Measurements from ENCODE around the gene FAM110A.
"Not testable (repeated sequence)": the region's sequence is repeated elsewhere in the genome, so short reads cannot be mapped to it uniquely, and the experiment has no call there.

FAM110A gene

DNA sequence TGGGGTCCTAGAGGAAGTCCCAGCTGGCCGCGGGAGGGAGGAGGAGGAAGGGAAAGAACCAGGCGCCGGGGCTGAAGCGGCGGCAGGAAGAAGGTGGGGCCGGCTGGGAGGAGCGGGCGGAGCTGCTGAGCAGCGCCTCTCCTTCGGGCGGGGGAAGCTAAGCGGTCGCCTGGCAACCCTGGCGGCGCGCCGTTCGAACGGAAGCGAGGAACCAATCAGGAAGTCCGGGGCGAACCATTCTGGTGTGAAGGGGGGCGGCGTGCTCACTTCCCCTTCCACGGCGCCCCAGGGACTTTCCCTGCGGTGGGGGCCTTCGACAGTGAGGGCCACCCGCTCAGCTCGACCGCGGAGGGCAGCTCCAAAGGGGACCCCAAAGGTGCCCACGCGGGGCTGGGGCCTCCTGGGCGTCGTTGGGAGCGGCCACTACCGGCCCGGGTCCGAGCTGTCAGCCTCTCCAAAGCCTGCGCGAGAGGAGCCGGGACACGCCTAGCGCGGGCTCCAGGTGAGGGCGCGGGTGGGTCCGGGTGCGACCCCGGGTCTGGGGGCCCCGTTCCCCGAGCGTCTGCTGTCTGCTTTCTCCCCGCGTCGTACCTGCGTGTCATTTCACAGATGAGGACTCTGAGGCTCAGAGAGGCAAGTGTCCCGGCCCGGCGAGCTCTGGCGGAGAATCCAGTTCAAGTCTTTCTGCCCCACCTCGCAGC lies at the start of gene FAM110A:
Gene FAM110A (plus strand): TSS at position 266 of the 701 bp plus-strand sequence. CDS start 11,090 bp downstream, outside the sequence.
- peak; percentile 93 for DNase-seq (ENCODE audit: low read depth)

DNA sequence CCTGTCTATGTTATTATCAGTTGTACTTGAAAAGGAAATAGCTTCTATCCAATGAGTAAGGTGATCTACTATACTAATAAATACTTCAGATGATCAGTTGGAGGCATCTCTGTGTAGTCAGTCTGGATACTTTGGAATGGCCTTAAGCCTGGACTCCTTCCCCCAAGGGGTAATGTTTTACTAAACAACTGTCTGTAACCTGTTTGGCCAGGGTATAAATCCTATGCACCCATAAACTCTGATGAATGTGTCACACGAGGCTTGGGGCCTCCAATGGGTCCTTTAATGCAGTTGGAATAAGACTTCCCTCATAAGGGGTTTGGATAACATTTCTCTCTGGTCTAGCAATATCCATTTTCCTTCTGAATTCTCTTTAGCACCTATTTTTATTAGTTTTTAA lies 45.7 kb upstream of the FAM110A start:
- no peak for DNase-seq (ENCODE audit: low read depth)

DNA sequence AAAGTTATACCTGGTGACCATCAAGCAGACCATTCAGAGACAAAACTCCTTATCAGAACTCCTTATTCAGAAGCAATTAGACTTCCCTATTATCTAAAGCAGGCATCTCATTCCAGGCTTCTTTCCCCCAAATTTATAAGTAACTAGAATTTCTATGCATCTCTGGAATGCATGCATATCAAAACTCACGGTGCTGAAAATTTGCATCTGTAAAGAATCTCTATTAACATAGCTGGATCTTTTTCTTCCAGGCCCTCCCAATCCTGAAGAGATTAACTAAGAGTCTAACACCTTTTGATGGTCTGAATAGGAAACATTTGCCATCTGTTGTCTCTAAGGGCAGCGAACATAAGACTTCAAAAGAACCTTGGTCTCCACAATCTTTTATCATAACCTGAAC lies 42.5 kb upstream of the FAM110A start:
- no peak for DNase-seq (ENCODE audit: low read depth)

DNA sequence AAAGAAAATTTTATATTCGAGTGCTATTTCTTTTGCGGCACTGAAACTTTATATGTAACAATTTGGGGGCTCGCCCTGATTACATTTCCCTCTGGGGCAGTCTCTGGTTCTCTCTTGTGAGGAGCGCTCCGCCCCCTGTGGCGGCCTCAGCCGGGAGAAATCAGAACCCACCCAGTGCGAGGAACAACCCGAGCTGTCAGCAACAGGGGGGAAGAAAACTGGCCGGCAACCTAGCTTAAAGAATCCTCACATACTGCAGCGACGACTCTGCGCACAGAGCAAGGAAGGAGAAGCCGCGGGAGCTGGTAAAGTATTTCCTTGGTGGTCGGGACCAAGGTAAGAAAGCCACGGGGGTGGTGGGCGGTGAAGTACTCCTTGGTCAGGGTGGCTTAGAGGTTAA lies 41.3 kb upstream of the FAM110A start:
- no peak for DNase-seq (ENCODE audit: low read depth)

DNA sequence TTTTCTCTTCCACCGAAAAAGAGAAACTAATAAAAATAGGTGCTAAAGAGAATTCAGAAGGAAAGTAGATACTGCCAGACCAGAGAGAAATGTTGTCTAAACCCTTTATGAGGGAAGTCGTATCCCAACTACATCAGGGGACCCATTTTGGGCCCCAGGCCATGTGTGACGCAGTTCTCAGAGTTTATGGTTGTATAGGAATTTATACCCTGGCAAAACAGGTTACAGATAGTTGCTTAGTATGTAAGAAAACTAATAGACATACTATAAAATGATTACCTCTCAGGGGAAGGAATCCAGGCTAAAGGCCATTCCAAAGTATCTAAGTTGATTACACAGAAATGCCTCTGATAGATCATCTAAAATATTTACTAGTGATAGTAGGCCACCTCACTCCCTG lies 36.6 kb upstream of the FAM110A start:
- DNase-seq (ENCODE audit: low read depth) = no peak

DNA sequence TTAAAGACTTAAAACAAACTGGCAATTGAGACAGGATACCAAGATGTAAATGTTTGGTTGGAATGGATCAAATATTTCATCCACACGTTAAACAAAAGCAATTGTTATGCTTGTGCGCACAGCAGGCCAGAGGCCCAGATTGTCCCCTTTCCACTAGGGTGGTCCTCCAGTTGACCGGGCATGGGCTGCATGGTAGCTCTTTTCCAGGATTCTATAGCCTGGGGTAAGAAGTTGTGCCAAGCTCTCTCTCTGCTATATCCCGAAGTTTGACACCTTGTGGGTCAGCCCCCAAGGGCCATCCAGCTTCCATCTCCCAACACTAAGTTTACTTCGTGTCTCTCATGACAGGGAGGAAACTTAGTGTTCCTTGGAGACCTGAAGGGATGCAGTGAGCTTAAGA lies 34.8 kb upstream of the FAM110A start:
- DNase-seq (ENCODE audit: low read depth) = not testable (repeated sequence)

DNA sequence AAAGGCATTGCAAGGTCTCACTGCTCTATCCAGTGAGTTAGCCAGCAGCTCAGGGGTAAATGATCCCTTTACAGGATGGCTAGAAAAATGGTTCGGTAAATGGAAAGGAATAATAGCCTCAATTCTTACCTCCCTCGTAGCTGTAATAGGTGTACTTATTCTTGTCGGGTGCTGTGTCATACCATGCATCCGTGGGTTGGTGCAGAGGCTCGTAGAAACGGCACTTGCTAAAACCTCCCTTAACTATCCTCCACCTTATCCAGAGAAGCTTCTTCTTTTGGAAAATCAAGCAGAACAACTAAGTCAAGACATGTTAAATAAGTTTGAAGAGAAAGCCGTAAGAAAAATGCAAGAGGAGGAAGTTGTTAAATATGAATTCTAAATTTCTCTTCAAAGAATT lies 33.5 kb upstream of the FAM110A start:
- not testable (repeated sequence) for DNase-seq (ENCODE audit: low read depth)

DNA sequence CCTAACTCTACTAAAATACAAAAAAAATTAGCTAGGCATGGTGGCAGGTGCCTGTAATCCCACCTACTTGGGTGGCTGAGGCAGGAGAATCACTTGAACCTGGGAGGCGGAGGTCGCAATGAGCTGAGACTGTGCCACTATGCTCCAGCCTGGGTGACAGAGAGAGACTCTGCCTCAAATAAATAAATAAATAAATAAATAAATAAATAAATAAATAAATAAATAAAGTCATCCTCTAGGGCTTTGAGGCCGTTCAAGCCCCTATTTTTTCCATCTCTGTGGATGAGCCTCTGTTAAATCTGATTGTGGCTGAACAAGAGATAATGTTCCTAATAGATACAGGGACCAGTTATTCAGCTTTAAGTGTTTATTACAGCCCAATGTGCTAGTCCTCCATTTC lies 31.8 kb upstream of the FAM110A start:
- DNase-seq (ENCODE audit: low read depth) = no peak

DNA sequence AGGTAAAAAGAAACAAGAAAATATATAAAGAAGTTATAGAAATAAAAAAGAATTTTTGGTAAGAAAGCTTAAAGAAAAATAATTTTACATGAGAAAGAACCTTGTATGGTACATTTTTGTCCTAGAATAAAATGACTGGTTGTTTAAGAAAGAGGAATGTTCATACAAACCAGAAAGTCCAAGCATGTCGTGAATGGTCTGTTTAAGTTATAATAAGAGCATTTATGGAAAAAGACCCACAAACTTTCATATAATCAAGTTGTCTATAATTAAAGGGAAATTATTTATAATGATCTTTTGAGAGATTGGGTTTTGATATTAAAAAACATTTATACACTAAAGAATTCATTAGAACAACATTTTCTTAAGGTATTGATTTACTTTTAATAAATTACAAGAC lies 27.8 kb upstream of the FAM110A start:
- DNase-seq (ENCODE audit: low read depth) = no peak

DNA sequence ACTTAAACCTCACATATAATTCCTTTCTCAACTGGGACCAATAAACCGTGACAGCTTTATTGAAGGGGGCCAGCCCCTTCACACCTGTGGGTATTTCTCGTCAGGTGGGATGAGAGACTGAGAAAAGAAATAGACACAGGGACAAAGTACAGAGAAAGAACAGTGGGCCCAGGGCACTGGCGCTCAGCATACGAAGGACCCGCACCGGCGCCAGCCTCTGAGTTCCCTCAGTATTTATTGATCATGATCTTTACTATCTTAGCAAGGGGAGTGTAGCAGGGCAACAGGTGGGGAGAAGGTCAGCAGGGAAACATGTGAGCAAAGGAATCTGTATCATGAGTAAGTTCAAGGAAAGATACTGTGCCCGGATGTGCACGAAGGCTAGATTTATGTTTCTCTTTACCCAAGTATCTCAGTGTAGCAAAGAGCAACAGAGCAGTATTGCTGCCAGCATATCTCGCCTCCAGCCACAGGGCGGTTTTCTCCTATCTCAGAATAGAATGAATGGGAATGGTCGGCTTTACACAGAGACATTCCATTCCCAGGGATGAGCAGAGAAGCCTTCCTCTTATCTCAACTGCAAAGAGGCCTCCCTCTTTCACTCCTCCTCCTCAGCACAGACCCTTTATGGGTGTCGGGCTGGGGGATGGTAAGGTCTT lies 21.6 kb upstream of the FAM110A start:
- not testable (repeated sequence) for DNase-seq (ENCODE audit: low read depth)

DNA sequence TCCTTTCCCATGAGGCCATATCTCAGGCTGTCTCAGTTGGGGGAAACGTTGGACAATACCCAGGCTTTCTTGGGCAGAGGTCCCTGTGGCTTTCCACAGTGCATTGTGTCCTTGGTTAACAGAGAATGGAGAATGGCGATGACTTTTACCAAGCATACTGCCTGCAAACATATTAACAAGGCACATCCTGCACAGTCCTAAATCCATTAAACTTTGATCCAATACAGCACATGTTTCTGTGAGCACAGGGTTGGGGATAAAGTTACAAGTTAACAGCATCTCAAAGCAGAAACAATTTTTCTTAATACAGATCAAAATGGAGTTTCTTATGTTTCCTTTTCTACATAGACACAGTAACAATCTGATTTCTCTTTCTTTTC lies 21.1 kb upstream of the FAM110A start:
- not testable (repeated sequence) for DNase-seq (ENCODE audit: low read depth)

DNA sequence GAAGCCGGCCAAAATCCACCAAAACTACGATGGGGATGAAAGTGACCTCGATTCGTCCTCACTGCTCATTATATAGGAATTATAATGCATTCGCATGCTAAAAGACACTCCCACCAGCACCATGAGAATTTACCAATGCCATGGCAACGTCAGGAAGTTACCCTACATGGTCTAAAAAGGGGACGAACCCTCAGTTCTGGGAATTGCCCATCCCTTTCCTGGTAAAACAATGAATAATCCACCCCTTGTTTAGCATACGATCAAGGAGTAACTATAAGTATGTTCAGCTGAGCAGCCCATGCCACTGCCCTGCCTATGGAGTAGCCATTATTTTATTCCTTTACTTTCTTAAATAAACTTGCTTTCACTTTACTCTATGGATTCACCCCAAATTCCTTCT lies 20.1 kb upstream of the FAM110A start:
- no peak for DNase-seq (ENCODE audit: low read depth)

DNA sequence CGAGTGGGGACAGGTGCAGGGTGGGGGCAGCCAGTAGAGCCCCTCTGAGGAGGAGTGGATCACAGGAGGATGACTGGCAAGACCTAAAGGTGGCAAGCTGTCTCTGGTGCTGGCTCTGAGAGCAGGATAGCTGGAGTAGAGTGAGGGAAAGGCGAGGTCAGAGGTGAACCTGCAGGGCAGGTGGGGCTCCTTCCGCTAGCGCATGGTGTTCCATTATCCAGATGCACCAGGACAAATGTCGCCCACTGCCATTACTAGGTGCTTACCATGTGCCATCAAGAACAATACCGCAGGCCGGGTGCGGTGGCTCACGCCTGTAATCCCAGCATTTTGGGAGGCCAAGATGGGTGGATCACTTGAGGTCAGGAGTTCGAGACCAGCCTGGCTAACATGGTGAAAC lies 18.3 kb upstream of the FAM110A start:
- DNase-seq (ENCODE audit: low read depth) = no peak

DNA sequence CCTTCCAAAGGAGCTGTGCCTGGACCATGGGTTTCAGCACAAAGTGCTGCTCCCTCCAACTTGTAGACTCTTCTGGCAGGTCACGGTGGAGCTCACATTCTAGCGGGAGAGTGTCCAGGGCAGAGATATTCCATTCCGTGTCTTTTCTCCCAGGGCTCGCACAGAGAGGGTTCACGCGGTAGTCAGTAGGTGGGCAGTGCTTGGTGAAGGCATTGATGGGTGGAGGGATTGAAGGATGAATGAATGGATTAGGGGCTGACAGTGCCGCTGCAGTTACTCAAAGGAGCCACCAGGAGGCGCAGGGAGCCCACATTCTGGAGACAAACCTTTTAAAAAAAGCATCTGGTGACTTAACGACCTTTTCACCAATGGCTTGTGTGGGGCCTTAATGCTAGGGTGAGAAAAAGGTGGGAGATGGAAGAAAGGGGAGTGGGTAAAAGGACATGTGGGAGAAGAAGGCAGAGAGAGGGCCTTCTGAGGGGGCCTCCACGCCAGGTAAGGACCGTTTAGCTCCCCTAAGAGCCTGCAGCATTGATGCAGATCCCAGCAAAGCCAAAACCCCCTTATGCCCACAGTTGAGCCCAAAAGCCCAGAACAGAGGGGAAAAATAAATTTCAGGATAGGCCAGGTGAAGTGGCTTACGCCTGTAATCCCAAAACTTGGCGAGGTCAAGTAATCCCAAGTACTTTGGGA lies 17.5 kb upstream of the FAM110A start:
- DNase-seq (ENCODE audit: low read depth) = peak; percentile 52

DNA sequence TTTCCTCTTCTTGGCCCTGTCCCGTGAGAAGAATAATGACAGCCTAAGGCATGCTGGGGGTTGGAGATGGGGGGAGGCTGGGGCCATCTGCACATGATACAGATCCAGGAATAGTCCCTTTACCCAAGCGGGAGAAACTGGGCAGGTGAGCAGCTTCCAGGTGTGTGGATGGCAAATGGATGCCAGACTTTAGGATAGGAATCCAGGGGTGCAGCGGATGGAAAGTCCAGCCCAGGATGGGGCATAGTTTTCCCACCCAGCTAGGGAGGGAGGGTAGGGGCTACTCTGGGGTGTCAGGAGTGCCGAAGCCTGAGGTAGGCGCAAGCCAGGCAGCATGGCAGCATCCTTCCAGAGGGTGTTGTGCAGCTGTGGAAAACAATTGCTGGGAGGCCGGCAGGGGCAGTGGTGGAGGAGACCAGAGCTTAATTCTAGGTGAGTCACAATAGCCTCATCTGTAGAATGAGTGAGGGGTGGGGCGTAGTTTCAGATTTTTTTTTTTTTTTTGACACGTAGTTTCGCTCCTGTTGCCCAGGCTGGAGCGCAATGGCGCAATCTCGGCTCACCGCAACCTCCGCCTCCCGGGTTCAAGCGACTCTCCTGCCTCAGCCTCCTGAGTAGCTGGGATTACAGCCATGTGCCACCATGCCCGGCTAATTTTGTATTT lies 15.4 kb upstream of the FAM110A start:
- no peak for DNase-seq (ENCODE audit: low read depth)

DNA sequence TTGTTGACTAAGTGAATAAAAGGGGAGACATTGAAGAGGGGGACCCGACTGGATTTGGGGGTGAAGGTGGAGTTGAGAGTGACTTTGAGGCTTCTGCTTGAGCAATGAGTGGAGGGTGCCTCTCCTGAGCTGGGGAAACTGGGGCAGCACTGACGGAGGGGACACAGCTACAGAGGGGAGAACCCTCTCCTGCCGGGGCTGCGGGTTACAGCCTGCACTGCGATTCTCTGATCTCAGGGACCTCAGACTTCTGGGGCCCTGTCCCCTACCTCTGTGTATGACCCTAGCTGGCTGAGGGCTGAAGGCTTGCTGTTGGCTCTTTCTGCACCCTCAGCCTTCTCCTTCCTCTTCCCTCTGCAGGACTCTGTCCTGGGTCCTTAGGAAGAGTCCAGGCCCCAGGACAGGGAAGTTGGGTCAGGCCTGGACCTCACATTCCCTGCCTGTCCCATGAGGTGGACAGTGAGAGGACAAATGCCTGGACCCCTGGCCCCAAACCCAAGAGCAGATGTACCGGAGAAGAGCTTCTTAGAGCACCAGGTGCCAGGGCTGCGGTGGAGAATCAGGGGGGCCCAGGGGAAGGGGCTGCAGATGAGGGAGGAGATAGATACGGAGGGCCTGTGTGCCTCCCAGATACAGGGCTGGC lies 13.7 kb upstream of the FAM110A start:
- no peak for DNase-seq (ENCODE audit: low read depth)

DNA sequence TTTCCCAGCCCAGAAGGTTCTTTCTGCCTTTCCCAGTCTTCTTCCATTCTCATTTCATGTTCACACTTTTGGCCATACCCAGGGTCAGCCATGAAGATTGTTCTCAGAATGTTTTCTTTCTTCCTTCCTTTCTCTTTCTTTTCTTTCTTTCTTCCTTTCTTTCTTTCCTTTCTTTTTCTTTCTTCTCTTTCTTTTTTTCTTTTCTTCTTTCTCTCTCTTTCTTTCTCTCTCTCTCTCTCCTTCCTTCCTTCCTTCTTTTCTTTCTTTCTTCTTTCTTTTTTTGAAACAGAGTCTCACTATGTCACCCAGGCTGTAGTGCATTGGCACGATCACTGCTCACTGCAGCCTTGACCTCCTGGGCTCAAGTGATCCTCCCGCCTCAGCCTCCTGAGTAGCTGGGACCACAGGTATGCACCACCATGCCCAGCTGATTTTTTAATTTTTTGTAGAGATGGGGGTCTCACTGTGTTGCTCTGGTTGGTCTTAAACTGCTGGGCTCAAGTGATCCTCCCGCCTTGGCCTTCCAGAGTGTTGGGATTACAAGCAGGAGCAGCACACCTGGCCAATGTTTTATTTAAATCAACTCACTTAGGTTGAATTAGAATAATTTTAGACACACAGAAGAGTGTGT lies 13.1 kb upstream of the FAM110A start:
- no peak for DNase-seq (ENCODE audit: low read depth)

DNA sequence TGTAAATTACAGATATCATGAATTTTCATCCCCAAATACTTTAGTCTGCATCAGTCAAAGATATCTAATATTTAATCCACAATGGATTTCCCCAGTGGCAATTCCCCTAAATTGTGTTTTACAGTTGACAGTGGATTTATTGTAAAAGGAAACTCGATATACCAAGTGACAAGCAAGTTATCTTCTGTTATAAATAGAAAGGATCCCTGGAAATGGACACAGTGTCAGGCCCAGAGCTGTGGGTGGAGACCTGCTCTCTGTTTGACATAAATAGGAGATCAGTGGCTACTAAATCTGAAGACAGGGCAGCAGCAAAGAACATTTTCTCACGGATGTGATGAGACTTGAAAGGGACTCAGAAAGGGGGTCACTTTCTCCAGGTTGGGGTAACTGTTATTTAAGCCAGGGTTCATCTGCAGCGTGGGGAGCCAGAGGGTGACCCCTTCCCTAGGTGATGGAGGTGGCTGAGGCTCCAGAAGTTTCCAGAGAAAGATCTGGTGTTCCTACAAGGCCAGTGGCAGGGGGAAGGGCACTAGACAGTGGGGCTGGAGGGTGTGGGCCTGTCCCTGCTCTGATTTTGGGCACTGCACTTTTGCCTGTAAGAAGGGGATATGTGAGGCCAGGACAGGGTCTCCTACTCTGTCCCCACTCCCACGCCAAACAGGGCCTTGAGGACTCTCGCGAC lies 12.3 kb upstream of the FAM110A start:
- no peak for DNase-seq (ENCODE audit: low read depth)

DNA sequence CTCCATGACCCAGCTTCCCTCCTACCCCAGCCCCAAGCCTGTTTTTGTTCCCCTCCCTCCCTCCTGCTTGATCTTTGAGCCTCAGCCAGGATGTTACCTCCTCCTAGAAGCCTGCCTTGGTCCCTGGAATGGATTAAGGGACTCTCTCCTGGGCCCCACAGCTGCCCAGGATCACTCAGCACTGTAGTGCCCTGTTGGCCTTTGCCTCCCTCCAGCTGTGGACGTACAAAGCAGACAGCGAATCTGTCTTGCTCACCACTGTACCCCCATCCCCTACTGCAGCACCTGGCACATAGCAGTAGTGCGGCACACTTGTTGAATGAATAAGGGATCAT lies 11.8 kb upstream of the FAM110A start:
- DNase-seq (ENCODE audit: low read depth) = no peak

DNA sequence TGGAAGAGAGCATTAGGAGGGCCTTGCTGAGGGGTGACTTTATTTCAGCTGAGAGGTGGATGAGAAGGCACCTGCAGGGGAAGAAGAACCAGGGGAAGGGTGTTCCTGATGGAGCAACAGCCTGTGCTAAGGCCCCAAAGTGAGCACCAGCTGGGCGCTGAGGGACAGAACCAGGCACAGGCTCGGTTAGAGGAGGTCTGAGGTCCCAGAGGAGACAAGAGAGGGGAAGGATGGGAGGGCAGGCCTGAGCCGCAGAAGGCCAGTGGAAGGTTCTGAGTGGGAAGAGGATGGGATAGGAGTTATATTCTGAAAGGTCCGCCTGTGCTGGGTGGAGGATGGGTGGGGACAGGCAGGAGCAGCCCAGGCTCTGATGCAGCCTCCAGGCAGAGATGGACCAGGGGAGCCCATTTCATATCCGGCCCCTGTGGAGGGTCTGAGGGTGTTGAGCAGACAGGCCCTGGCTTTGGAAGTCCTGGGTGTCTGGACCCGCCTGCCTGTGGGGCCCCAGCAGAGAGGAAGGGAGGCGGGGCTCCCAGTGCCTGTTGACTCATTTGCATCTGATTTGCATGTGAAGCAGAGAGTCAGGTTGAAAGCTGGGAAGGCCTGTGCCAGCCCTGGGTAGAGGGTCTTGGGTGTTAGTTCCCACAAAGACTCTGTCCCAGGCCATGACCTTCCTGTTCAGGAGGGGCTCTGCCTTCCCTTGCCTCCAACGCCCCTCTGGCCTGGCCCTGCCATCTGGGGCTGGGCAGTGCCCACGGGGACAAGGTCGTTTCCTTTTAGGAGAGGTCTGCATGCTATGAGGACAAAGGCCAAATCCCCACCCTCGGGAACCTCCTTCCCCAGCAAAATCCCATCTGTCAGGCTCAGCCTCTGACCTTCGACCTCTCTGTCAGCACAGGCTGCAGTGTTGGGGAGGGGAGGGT lies 10.6 kb upstream of the FAM110A start:
- DNase-seq (ENCODE audit: low read depth) = no peak

Data from stimulated activated CD4-positive, alpha-beta T cell treated with anti-CD3 and anti-CD28 coated beads, Interleukin-2, amount 100 ng/mL, for 4 hours (primary cell).